ENCODE measurements around the gene THTPA.

DNA sequence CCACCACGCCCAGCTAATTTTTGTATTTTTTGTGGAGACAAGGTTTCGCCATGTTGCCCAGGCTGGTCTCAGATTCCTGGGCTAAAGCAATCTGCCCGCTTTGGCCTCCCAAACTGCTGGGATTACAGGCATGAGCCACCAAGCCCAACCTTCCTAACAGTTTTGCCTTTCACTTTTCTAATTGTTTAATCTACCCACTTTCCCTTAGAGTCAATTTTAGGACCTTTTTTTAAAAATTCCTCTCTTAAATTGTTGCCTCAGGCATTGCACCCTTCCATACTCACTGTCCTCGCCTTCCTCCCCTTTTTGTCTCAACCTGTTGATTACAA, 16.0 kb upstream of the THTPA start:
- TF ChIP-seq, protein P1, sequence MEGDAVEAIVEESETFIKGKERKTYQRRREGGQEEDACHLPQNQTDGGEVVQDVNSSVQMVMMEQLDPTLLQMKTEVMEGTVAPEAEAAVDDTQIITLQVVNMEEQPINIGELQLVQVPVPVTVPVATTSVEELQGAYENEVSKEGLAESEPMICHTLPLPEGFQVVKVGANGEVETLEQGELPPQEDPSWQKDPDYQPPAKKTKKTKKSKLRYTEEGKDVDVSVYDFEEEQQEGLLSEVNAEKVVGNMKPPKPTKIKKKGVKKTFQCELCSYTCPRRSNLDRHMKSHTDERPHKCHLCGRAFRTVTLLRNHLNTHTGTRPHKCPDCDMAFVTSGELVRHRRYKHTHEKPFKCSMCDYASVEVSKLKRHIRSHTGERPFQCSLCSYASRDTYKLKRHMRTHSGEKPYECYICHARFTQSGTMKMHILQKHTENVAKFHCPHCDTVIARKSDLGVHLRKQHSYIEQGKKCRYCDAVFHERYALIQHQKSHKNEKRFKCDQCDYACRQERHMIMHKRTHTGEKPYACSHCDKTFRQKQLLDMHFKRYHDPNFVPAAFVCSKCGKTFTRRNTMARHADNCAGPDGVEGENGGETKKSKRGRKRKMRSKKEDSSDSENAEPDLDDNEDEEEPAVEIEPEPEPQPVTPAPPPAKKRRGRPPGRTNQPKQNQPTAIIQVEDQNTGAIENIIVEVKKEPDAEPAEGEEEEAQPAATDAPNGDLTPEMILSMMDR (conservative IDR thresholded peaks at IDR 0.05; ENCODE audit: low read depth, low read length), result no peak
- TF ChIP-seq POLR2A (IDR thresholded peaks at IDR 0.05; ENCODE audit: low read depth, low read length) (no peak), SMC3 (IDR thresholded peaks at IDR 0.05; ENCODE audit: low read depth, low read length) (no peak), RCOR1 (IDR thresholded peaks at IDR 0.05; ENCODE audit: insufficient replicate concordance, low read length) (no peak), MXI1 (IDR thresholded peaks at IDR 0.05; ENCODE audit: borderline replicate concordance, low read depth, low read length) (no peak), CEBPB (IDR thresholded peaks at IDR 0.05; ENCODE audit: low read depth, low read length) (no peak), MAFK (IDR thresholded peaks at IDR 0.05; ENCODE audit: low read depth, low read length) (no peak), BHLHE40 (IDR thresholded peaks at IDR 0.05; ENCODE audit: low read depth, low read length) (no peak), MAZ (IDR thresholded peaks at IDR 0.05; ENCODE audit: borderline replicate concordance, low read depth, low read length) (no peak), RAD21 (IDR thresholded peaks at IDR 0.05; ENCODE audit: low read length) (no peak)

Data from IMR-90 (cell line).